ENCODE results near the gene ANKRD44. TPM values are rescaled to one million over a fixed set of nuclear protein-coding genes. Genes with fewer than 3 reads are reported as not detected.

Gene ANKRD44
- total RNA-seq, 1 donor from 2014 or later = 3.4 TPM

DNA sequence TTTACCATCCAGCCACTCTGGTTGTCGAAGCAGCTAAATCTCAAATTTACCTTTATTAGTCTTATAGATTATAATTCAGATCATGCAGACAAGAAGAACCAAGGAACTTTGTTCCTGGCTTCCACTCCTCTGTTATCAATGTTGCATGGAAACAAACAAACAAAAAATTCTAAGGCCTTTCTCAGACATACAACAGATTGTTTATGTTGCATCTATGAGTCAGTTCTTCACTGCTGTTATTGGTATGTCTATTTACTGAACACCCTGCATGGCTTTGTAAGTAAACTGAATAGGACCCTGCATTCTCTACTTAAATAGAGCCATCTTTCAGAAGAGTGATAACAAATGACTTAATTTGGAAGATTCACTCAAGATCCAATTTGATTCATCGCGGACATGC, 1.6 kb upstream of the ANKRD44 start:
- Histone ChIP-seq H3K79me2 (ENCODE audit: low read depth) (no peaks in the 10 kb centered on the region), H3K27me3 (peaks cover 66% of the 10 kb centered on the region), H3F3A (ENCODE audit: low read depth) (peaks cover 20% of the 10 kb centered on the region), H3K36me3 (no peaks in the 10 kb centered on the region), H4K20me1 (ENCODE audit: low read depth) (no peaks in the 10 kb centered on the region), H3K4me3 (no peak overlapping the region), H2AFZ (replicated peaks) (no peak overlapping the region), H3K9me3 (ENCODE audit: low read depth) (no peaks in the 10 kb centered on the region), H3K27ac (no peak overlapping the region), H3K9ac (no peak overlapping the region), H3K4me1 (peaks cover 6% of the 10 kb centered on the region), H3K4me2 (no peak overlapping the region)
- Mint-ChIP-seq H3K9me3 (no peaks in the 10 kb centered on the region), H3K36me3 (no peaks in the 10 kb centered on the region), H3K4me3 (peak overlapping the region; percentile 6), H3K4me1 (peaks cover 5% of the 10 kb centered on the region), H3K27ac (no peak overlapping the region), H3K27me3 (ENCODE audit: insufficient read depth, low read depth) (peaks cover 17% of the 10 kb centered on the region)
- no peak for DNase-seq (ENCODE audit: low spot score)
- TF ChIP-seq, protein P1, sequence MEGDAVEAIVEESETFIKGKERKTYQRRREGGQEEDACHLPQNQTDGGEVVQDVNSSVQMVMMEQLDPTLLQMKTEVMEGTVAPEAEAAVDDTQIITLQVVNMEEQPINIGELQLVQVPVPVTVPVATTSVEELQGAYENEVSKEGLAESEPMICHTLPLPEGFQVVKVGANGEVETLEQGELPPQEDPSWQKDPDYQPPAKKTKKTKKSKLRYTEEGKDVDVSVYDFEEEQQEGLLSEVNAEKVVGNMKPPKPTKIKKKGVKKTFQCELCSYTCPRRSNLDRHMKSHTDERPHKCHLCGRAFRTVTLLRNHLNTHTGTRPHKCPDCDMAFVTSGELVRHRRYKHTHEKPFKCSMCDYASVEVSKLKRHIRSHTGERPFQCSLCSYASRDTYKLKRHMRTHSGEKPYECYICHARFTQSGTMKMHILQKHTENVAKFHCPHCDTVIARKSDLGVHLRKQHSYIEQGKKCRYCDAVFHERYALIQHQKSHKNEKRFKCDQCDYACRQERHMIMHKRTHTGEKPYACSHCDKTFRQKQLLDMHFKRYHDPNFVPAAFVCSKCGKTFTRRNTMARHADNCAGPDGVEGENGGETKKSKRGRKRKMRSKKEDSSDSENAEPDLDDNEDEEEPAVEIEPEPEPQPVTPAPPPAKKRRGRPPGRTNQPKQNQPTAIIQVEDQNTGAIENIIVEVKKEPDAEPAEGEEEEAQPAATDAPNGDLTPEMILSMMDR (IDR thresholded peaks at IDR 0.05) = no peak
- no peak for TF ChIP-seq EZH2 (IDR thresholded peaks at IDR 0.05)
- no peak for TF ChIP-seq EZH2phosphoT487 (IDR thresholded peaks at IDR 0.05)

DNA sequence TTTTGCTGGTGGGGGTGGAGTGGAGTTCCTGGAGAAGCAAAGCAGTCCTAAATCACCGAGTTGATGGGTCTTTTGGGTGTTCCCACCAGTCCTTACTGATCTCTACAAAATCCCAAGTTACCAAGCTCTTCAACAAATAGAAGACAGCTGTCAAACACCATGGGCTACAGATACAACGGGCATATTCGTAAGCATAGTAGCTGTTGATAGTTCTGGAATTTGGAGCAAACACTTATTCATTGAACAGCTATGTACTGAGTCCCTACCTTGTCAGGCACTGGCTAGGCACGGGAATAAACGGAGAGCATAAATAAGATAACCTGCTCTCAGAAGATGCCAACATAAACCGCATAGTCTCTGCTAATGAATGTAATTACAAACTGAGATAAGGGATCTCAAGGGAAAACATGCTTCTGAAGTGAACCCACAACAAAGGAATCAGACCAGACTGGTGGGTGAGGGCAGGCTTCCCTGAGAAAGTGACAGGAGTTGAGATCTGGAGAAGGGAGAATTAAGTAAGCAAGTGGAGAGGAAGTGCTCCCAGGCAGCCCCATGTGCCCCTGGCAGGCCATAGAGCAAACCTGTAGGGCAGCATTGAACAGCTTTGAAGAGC, 947 bp upstream of the ANKRD44 start:
- H3K27me3 Mint-ChIP-seq (ENCODE audit: insufficient read depth, low read depth) = peaks cover 15% of the 10 kb centered on the region
- Histone ChIP-seq H3F3A (ENCODE audit: low read depth) (peaks cover 20% of the 10 kb centered on the region), H3K9me3 (ENCODE audit: low read depth) (no peaks in the 10 kb centered on the region), H3K79me2 (ENCODE audit: low read depth) (no peaks in the 10 kb centered on the region), H3K9ac (no peak overlapping the region), H3K27ac (no peak overlapping the region), H3K4me3 (peak overlapping the region; percentile 69), H4K20me1 (ENCODE audit: low read depth) (no peaks in the 10 kb centered on the region), H3K36me3 (no peaks in the 10 kb centered on the region), H3K4me1 (peaks cover 6% of the 10 kb centered on the region), H3K4me2 (peak overlapping the region; percentile 89), H2AFZ (replicated peaks) (peak overlapping the region; percentile 97), H3K27me3 (peaks cover 66% of the 10 kb centered on the region)
- DNase-seq (ENCODE audit: low spot score) = no peak
- H3K27ac Mint-ChIP-seq = no peak overlapping the region
- peak; percentile 15 for TF ChIP-seq EZH2 (IDR thresholded peaks at IDR 0.05)
- TF ChIP-seq, protein P1 (IDR thresholded peaks at IDR 0.05) = no peak
- TF ChIP-seq EZH2phosphoT487 (IDR thresholded peaks at IDR 0.05) = no peak
- peak overlapping the region; percentile 87 for H3K4me3 Mint-ChIP-seq
- no peaks in the 10 kb centered on the region for H3K9me3 Mint-ChIP-seq
- no peaks in the 10 kb centered on the region for H3K36me3 Mint-ChIP-seq
- peaks cover 5% of the 10 kb centered on the region for H3K4me1 Mint-ChIP-seq

DNA sequence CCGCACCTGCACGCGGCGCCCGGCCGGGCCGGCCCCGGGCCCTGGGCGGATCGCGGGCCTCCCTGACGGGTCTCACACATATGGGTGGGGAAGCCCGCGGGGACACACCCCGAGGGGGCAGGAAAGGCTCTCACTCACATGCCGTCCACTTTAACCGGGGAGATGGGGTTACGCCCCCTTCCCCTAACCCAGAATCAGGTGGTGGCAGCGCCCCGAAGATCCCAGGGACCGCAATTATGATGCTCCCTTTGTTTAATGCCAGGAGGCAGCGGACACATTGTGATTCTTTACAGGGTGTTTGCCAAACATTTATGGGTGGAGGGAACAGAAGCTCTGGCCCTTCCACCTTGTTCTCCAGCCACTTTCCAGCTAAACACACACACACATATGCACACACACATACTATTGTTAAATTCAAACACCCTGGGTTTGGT, 424 bp upstream of the ANKRD44 start:
- no peaks in the 10 kb centered on the region for H3K79me2 ChIP-seq (ENCODE audit: low read depth)
- DNase-seq (ENCODE audit: low spot score) = no peak
- no peaks in the 10 kb centered on the region for H4K20me1 ChIP-seq (ENCODE audit: low read depth)
- H3K4me2 ChIP-seq = peak overlapping the region; percentile 89
- H3K9me3 Mint-ChIP-seq = no peaks in the 10 kb centered on the region
- peak overlapping the region; percentile 50 for H3K9ac ChIP-seq
- peaks cover 6% of the 10 kb centered on the region for H3K4me1 ChIP-seq
- H3K4me1 Mint-ChIP-seq = peaks cover 5% of the 10 kb centered on the region
- H3F3A ChIP-seq (ENCODE audit: low read depth) = peaks cover 20% of the 10 kb centered on the region
- H3K36me3 ChIP-seq = no peaks in the 10 kb centered on the region
- no peak overlapping the region for H3K27ac Mint-ChIP-seq
- TF ChIP-seq, protein P1 (IDR thresholded peaks at IDR 0.05) = no peak
- peak; percentile 41 for TF ChIP-seq EZH2 (IDR thresholded peaks at IDR 0.05)
- H3K36me3 Mint-ChIP-seq = no peaks in the 10 kb centered on the region
- H3K27me3 ChIP-seq = peaks cover 66% of the 10 kb centered on the region
- H3K27ac ChIP-seq = no peak overlapping the region
- peak overlapping the region; percentile 87 for H3K4me3 Mint-ChIP-seq
- H2AFZ ChIP-seq (replicated peaks) = peak overlapping the region; percentile 97
- peak overlapping the region; percentile 69 for H3K4me3 ChIP-seq
- no peaks in the 10 kb centered on the region for H3K9me3 ChIP-seq (ENCODE audit: low read depth)
- H3K27me3 Mint-ChIP-seq (ENCODE audit: insufficient read depth, low read depth) = peaks cover 15% of the 10 kb centered on the region
